ENCODE results near the gene WIPF3. TPM values are rescaled to one million over a fixed set of nuclear protein-coding genes. Genes with fewer than 3 reads are reported as not detected.

The WIPF3 gene
- total RNA-seq, 1 donor from 2014 or later, result 3.4 TPM

GRCh38 chr7:29847916-29848315 is 41.6 kb downstream of the WIPF3 start:
- DNase-seq, result no peak

DNA sequence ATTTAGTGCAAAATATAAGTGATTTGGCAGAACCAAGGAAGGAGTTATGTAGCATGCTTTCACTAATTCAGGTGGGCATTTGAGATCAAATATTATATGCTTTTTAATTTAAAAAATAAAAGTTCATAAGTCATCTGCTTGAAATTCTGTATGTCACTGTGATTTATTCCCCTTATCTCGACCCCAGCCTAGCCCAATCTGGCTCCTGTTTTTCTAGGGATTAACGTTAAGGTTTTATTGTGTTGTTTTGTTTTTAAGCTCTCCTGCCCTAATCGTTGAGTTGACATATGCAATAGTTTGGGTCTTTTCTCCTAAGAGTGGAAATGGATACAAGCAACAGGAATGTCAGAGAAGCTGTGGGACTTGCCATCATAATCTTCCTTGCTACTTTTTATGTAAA is 42.6 kb downstream of the WIPF3 start:
- DNase-seq, result no peak

GRCh38 chr7:29851487-29851886 is 45.2 kb downstream of the WIPF3 start:
- DNase-seq, result peak; percentile 62

GRCh38 chr7:29852457-29852856 is 46.1 kb downstream of the WIPF3 start:
- DNase-seq, result no peak

DNA sequence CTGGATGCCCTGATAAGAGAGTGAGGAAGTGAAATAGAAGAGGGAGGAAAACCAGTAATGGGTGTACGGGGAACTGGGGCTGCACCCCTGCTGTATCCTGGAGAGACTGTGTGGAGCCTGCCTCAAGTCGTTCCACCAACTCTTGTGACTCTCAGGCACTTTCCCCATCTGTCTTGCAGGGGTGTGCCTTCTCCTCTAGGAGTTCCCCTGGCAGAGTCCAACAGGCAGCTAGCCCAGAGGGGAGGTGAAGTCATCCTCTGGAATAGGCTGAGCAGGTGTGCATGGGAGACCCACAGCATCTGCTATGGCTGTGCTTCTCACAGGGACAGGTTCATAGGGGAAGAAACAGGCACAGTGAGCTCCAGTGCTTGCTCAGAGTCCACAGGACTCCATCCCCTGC is 46.8 kb downstream of the WIPF3 start:
- DNase-seq, result peak; percentile 66

GRCh38 chr7:29853789-29854188 is 47.5 kb downstream of the WIPF3 start:
- peak; percentile 45 for DNase-seq

DNA sequence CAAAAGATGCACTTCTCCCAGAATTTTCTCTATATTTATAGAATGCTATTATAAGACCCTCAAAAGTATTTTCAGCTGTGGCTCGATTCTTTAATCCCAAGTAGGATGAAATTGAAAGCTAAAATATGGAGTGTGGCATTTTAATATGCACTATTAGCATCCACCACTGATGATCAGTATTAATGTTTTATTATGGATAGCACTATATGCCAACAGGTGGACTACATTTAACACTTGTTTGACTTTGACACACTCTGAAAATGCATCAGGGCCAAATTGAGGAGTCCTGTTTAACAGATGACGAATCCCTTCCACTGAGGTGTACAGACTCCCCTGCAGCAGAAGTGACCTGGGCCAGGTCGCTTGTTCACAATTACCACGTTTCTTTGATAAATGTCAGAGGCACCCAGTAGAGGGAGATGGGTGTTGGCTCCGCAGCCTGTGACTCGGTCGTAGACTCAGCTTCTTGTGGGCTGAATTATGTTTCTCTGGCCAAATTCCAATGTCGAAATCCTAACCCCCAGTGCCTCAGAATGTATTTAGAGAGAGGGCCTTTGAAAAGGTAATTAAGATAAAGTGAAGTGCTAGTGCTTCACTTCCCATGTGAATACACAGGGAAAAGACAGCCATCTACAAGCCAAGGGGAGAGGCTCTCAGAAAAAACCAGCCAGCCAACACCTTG is 48.1 kb downstream of the WIPF3 start:
- DNase-seq, result no peak

- no peak for DNase-seq
These were observed 51.3 kb downstream of the WIPF3 start for GRCh38 chr7:29857654-29858053.

DNA sequence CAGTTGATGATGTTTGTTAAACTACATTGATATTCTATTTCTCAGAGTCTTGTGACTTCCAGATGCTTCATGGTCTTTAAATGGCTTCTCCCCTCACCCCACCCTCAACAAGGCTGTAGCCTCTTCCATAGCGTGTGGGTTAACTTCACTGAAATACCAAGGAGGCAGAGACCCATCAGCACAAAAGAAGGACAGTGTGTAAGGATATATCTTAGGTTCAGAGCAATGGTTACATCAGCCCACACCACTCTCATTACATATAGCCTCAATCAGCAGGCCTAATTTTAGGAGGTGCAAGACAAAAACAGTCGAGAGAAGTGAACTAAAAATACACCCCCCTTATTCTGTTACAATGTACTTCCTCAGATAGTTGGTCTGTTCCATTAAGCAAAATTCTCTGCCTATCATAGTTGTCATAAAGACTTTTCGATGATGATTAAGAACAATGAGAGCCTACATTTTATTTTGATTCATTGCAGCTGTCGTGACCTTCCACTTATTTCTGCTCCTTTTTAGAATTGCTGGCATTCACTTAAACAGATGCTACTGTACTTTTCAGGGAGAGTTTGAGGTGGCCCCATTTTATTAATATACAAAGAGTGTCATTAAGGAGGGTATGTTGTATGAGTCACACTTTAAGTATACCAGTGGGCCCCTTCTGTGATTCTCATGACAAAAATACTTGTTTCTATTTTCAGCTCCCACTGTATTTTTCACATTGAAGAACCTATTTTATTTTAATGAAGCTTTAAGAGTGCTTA is 52.1 kb downstream of the WIPF3 start:
- peak; percentile 57 for DNase-seq

GRCh38 chr7:29859104-29859503 is 52.8 kb downstream of the WIPF3 start:
- DNase-seq, result no peak

DNA sequence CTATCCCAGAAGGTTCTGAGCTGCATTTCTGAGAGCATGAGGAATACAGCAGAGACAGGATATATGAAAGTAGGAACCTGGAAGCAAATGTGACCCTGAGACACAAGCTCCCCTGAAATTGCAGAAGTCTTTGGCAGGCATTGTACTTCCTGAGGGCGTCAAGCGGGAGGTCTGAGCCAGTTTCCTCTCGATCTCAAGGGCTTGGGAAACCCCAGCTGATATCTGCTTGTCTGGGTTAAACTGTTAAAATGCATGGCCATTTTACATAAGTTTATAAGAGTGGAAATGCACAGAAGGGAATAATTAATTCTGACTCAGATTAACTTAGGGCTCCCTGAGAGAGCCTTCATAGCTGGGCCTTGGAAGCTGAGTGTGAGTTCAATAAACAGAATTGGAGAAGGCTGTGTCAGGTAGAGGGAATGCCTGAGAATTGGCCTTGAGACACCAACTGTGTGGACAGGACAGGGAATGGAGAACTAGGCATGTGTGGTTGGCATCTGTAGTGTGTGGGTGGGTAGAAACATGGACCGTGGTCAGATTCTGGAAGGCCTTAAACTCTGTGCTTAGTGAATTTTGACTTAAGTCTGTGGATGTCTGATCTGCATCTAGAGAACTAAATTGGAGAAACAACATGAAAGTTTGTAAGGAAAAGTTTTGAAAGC is 53.3 kb downstream of the WIPF3 start:
- no peak for DNase-seq

GRCh38 chr7:29860186-29860585 is 53.9 kb downstream of the WIPF3 start:
- no peak for DNase-seq

DNA sequence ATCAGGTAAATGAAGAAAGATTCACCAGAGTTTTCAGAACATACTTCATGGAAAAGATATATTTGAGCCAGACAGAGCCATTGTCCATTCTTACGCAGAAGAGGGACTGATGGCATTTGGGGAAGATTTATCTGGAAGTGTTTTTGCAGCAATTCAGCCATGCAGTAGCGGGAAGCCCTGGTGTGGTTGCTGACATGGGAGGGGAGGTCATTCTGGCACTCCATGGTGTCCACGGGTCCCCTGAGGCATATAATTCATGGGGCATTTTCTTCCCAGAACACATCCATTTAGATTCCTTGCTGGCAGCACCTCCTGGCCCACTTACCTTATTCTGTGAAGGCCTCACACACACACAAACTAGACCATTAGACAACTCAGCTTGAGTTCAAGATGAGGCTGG is 55.6 kb downstream of the WIPF3 start:
- DNase-seq, result no peak

- DNase-seq, result peak; percentile 50
These were observed 58.3 kb downstream of the WIPF3 start for GRCh38 chr7:29864656-29865055.

DNA sequence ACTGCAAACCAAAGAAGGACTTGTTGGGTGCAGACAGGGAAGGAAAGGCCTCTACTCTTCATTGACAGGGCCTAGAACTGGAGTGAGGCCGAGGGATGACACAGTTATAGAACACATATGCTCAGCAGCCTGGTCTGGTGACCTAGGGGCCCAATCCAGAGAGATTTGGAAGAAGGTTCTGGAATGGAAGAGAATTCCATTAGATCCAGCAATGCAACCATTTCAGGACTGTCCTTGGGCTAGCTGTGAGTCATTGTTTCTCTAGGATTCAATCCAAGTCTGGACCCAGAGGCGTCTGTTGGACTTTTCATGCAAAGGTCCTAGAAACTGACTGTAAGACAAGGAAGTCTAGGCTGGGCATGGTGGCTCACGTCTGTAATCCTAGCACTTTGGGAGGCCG is 59.2 kb downstream of the WIPF3 start:
- no peak for DNase-seq

DNA sequence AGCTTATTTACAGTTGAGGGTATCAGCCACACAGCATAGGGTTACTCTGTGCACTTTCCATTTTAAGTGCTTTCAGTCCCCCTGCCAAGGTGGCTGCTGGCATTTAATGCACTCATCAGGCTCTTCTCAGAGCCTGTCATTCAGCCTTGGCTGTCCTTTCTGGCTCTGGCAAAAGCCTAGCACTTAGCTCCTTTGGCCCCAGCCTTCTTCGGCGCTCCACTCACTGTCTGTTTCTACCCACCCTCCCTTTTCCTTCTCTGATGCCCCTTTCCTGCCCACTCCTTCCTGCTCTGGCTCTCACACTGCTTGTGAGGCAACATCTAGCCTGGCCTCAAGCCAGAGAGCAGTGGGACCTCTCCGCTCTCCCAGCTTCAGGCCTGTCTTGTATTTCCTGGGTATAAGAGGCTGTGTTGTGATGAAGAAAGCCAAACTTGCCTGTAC is 60.2 kb downstream of the WIPF3 start:
- peak; percentile 64 for DNase-seq

- peak; percentile 22 for DNase-seq
These were observed 65.6 kb downstream of the WIPF3 start for GRCh38 chr7:29871787-29872398.

GRCh38 chr7:29873644-29874294 is 67.5 kb downstream of the WIPF3 start:
- DNase-seq, result no peak

GRCh38 chr7:29875741-29876140 is 69.4 kb downstream of the WIPF3 start:
- no peak for DNase-seq

DNA sequence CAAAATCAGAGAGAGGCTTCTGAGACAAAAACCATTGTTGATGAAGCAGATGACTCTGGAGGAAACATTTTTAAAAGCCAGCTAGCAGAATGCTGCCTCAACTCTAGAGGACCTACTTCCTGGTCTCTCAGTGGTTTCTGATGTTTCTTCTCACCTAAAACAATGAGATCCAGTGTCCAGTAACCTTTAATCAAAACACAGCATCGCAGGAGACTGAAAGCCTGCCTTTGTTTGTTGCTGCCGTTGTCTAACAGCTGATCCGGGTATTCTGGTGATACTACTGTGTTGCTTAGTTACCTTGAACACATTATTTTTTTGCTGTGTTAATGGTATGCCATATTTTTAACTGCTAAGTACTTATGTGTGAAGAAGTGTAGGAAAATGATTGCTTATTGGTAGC is 70.9 kb downstream of the WIPF3 start:
- DNase-seq, result no peak

DNA sequence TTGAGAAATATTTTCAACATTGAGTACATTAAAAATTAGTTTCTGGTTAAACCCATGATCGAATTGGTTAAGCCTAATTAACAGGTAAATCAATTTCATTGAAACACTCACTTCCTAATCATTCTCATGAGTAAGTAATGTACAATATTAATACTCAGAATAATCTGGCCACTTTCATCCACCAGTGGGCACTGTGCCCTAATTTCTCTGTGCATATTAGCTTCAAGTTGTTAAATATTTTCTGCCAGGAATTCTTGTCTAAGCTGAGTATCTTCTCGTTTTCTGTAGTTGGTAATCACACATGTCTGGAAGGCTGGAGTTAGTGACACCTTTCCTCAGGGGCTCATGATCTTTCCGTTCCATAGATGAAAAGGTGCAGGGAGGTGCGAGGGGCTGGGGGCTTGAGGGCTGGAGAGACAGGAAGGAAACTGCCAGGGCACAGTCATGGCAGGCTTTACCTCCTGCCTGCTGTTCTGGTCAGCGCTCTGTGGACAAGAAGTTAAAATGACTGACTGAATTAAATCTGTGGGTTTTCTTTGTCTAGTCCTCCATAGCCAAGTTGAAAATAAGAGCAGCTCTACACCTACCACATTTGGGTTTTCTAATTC is 71.9 kb downstream of the WIPF3 start:
- peak; percentile 74 for DNase-seq

- DNase-seq, result peak; percentile 57
These were observed 73.3 kb downstream of the WIPF3 start for GRCh38 chr7:29879609-29880008.

All from tongue (tissue), 2 donors.